ENCODE results near the gene MAPK12. TPM values are rescaled to one million over a fixed set of nuclear protein-coding genes. Genes with fewer than 3 reads are reported as not detected.

Gene MAPK12
- total RNA-seq, 1 donor from 2014 or later, result 8.8 TPM

GRCh38 chr22:50300620-50301257 lies 39.3 kb upstream of the MAPK12 start:
- intact Hi-C loops (cut with micrococcal nuclease), result no loop called here

- intact Hi-C loops (cut with micrococcal nuclease), result no loop called here
These were observed 38.5 kb upstream of the MAPK12 start for GRCh38 chr22:50299785-50300619.

- intact Hi-C loops (cut with micrococcal nuclease), result no loop called here
These were observed 37.7 kb upstream of the MAPK12 start for GRCh38 chr22:50298937-50299784.

GRCh38 chr22:50298266-50298637 lies 36.8 kb upstream of the MAPK12 start:
- intact Hi-C loops (cut with micrococcal nuclease), result no loop called here

- intact Hi-C loops (cut with micrococcal nuclease), result no loop called here
These were observed 36.2 kb upstream of the MAPK12 start for GRCh38 chr22:50297510-50298265.

GRCh38 chr22:50296658-50297490 lies 35.4 kb upstream of the MAPK12 start:
- intact Hi-C loops (cut with micrococcal nuclease), result no loop called here

- intact Hi-C loops (cut with micrococcal nuclease), result no loop called here
These were observed 32.8 kb upstream of the MAPK12 start for GRCh38 chr22:50294319-50294656.

- intact Hi-C loops (cut with micrococcal nuclease), result no loop called here
These were observed 32.2 kb upstream of the MAPK12 start for GRCh38 chr22:50293441-50294318.

- intact Hi-C loops (cut with micrococcal nuclease), result no loop called here
These were observed 31.4 kb upstream of the MAPK12 start for GRCh38 chr22:50292643-50293440.

- intact Hi-C loops (cut with micrococcal nuclease), result no loop called here
These were observed 28.6 kb upstream of the MAPK12 start for GRCh38 chr22:50289942-50290630.

GRCh38 chr22:50289151-50289941 lies 27.9 kb upstream of the MAPK12 start:
- intact Hi-C loops (cut with micrococcal nuclease), result no loop called here

GRCh38 chr22:50287731-50288130 lies 26.2 kb upstream of the MAPK12 start:
- intact Hi-C loops (cut with micrococcal nuclease), result no loop called here

GRCh38 chr22:50286701-50287318 lies 25.3 kb upstream of the MAPK12 start:
- intact Hi-C loops (cut with micrococcal nuclease), result no loop called here

GRCh38 chr22:50286275-50286674 lies 24.8 kb upstream of the MAPK12 start:
- intact Hi-C loops (cut with micrococcal nuclease), result no loop called here

GRCh38 chr22:50285568-50286229 lies 24.2 kb upstream of the MAPK12 start:
- intact Hi-C loops (cut with micrococcal nuclease), result no loop called here

- intact Hi-C loops (cut with micrococcal nuclease), result no loop called here
These were observed 23.0 kb upstream of the MAPK12 start for GRCh38 chr22:50284479-50284878.
